Posterior cingulate gyrus (tissue), 11 donors: ENCODE measurements around the gene NTM.

ENCODE experiments used
- DNase-seq, 10 donors: peaks; one replicate each; pipeline versions ENCODE4 v3.0.0 to v3.0.0-alpha.2; 2020 to 2021; ENCODE audit warnings: mixed read lengths in 3 of 10
- intact Hi-C: fragments of 100-400 bp; cut with DNase I; formaldehyde crosslinking; loops from one replicate; pipeline ENCODE4 v1.15.1; 2023

Gene NTM

GRCh38 chr11:131737357-131737756 lies 366.9 kb downstream of the NTM start:
- intact Hi-C loops = no loop called here
- no peak for DNase-seq

- no peak for DNase-seq
- intact Hi-C loops = no loop called here
Observed at GRCh38 chr11:131739243-131739882, 368.9 kb downstream of the NTM start.

- DNase-seq = no peak
- intact Hi-C loops = loop anchor here (5.0 to 10.0 kb wide), 3 partner anchors 120 to 382 kb away; no protein-coding TSS in a partner anchor
Observed at GRCh38 chr11:131744847-131745246, 374.4 kb downstream of the NTM start.

- intact Hi-C loops = loop anchor here (5.0 to 10.0 kb wide), 3 partner anchors 119 to 382 kb away; no protein-coding TSS in a partner anchor
- DNase-seq = no peak
Observed at GRCh38 chr11:131745405-131745804, 375.0 kb downstream of the NTM start.

- no peak for DNase-seq
- intact Hi-C loops = loop anchor here (5.0 to 10.0 kb wide), 3 partner anchors 119 to 381 kb away; no protein-coding TSS in a partner anchor
Observed at GRCh38 chr11:131746201-131746600, 375.8 kb downstream of the NTM start.

GRCh38 chr11:131748151-131749050 lies 378.0 kb downstream of the NTM start:
- intact Hi-C loops = loop anchor here (2.0 to 10.0 kb wide), 4 partner anchors 116 to 379 kb away; no protein-coding TSS in a partner anchor
- peak; percentile 55 to 97 (median 78) for DNase-seq

- intact Hi-C loops = loop anchor here (2.0 to 10.0 kb wide), 4 partner anchors 116 to 378 kb away; no protein-coding TSS in a partner anchor
- no peak for DNase-seq
Observed at GRCh38 chr11:131749101-131749500, 378.7 kb downstream of the NTM start.

- intact Hi-C loops = no loop called here
- no peak for DNase-seq
Observed at GRCh38 chr11:131750152-131750551, 379.7 kb downstream of the NTM start.

GRCh38 chr11:131750692-131751091 lies 380.3 kb downstream of the NTM start:
- intact Hi-C loops = no loop called here
- peak in 1 of 10 donors; percentile 79 for DNase-seq

GRCh38 chr11:131754671-131755070 lies 384.3 kb downstream of the NTM start:
- intact Hi-C loops = no loop called here
- DNase-seq = no peak

- intact Hi-C loops = no loop called here
- no peak for DNase-seq
Observed at GRCh38 chr11:131756479-131757110, 386.2 kb downstream of the NTM start.

GRCh38 chr11:131758726-131759125 lies 388.3 kb downstream of the NTM start:
- no peak for DNase-seq
- intact Hi-C loops = no loop called here

- intact Hi-C loops = no loop called here
- no peak for DNase-seq
Observed at GRCh38 chr11:131759140-131759539, 388.7 kb downstream of the NTM start.

GRCh38 chr11:131760091-131761061 lies 390.0 kb downstream of the NTM start:
- intact Hi-C loops = no loop called here
- peak in 7 of 10 donors; percentile 34 to 91 (median 56) for DNase-seq

GRCh38 chr11:131762346-131763110 lies 392.1 kb downstream of the NTM start:
- intact Hi-C loops = no loop called here
- peak; percentile 41 to 95 (median 72) for DNase-seq

- intact Hi-C loops = no loop called here
- DNase-seq = no peak
Observed at GRCh38 chr11:131763193-131763890, 392.9 kb downstream of the NTM start.

- DNase-seq = no peak
- intact Hi-C loops = no loop called here
Observed at GRCh38 chr11:131764126-131764525, 393.7 kb downstream of the NTM start.

GRCh38 chr11:131764649-131765048 lies 394.2 kb downstream of the NTM start:
- intact Hi-C loops = no loop called here
- no peak for DNase-seq
